HepG2 (cell line): Measurements from ENCODE around the gene FIZ1. TPM values are rescaled to one million over a fixed set of nuclear protein-coding genes. Genes with fewer than 3 reads are reported as not detected.

Source experiments
- ATM ChIP-seq: fragments of 450-650 bp; IDR thresholded peaks from 2 replicates; pipeline ENCODE4 v1.7.1; 2017; ENCODE audit warnings: mild to moderate bottlenecking, borderline replicate concordance
- DNMT3B ChIP-seq: conservative IDR thresholded peaks from 2 replicates; pipeline ENCODE4 v1.6.1; 2016; ENCODE audit warnings: missing biosample characterization, control low read depth
- GABPB1 ChIP-seq: IDR thresholded peaks from 2 replicates; pipeline ENCODE4 v1.6.1; 2016; ENCODE audit warnings: mild to moderate bottlenecking, missing genetic modification reagents, moderate library complexity, missing compliant biosample characterization
- JUN ChIP-seq: sonication (generic); formaldehyde crosslinking; IDR thresholded peaks from 2 replicates; pipeline ENCODE4 v1.4.0; 2020; ENCODE audit warnings: mild to moderate bottlenecking, missing genetic modification reagents
- KDM3A ChIP-seq: IDR thresholded peaks from 2 replicates; pipeline ENCODE4 v1.6.1; 2018; ENCODE audit warnings: low read depth, missing compliant biosample characterization
- MATR3 ChIP-seq: sonication (generic); formaldehyde crosslinking; IDR thresholded peaks from 2 replicates; pipeline ENCODE4 v1.4.0; 2020; ENCODE audit warnings: missing genetic modification reagents
- MED13 ChIP-seq: sonication (generic); formaldehyde crosslinking; IDR thresholded peaks from 2 replicates; pipeline ENCODE4 v1.5.0; 2020; ENCODE audit warnings: missing genetic modification reagents
- NR3C1 ChIP-seq: sonication (generic); formaldehyde crosslinking; IDR thresholded peaks from 2 replicates; pipeline ENCODE4 v1.4.0; 2020; ENCODE audit warnings: missing genetic modification reagents
- TMF1 ChIP-seq: sonication (generic); formaldehyde crosslinking; IDR thresholded peaks from 2 replicates; pipeline ENCODE4 v1.8.1; 2022; ENCODE audit warnings: low read depth, missing genetic modification reagents
- ZNF207 ChIP-seq: fragments of 450-650 bp; IDR thresholded peaks from 2 replicates; pipeline ENCODE4 v1.6.1; 2016; ENCODE audit warnings: antibody characterized with exemption, borderline replicate concordance
- ZNF24 ChIP-seq: fragments of 450-650 bp; IDR thresholded peaks from 2 replicates; pipeline ENCODE4 v1.6.1; 2017; ENCODE audit warnings: antibody characterized with exemption, mild to moderate bottlenecking
- ZNF383 ChIP-seq: sonication (generic); formaldehyde crosslinking; IDR thresholded peaks from 2 replicates; pipeline ENCODE4 v1.4.0; 2020; ENCODE audit warnings: missing genetic modification reagents, mild to moderate bottlenecking, borderline replicate concordance
- ZNF552 ChIP-seq: sonication (generic); formaldehyde crosslinking; IDR thresholded peaks from 2 replicates; pipeline ENCODE4 v1.9.0; 2022; ENCODE audit warnings: missing genetic modification reagents, mild to moderate bottlenecking, borderline replicate concordance
- polyA plus RNA-seq, 8 experiments: library from polyadenylated mRNA; depleted of rRNA in 3 of 8; stranded (reverse) in 7 of 8; unstranded in 1 of 8; fragments of >200 nt; fragmentation: Illumina TruSeq in 4 of 8; extraction: Trizol in 4 of 8; gene quantifications; 2 replicates each; pipeline versions ENCODE4 v1.2.1 to v1.2.3, GENCODE V29; 2011 to 2016; ENCODE audit warnings: low read depth in 4 of 8, missing spikeins in 1 of 8, mixed read lengths in 1 of 8; ENCODE audit not compliant: insufficient read depth in 1 of 8
- total RNA-seq, 5 experiments: library from RNA; depleted of rRNA; stranded (reverse); fragments of >200 nt; fragmentation: Illumina TruSeq; extraction: Trizol; gene quantifications; 2 replicates each; pipeline ENCODE4 v1.2.3, GENCODE V29; 2016; ENCODE audit warnings: low read depth in 1 of 5
- TF ChIP-seq, protein P1 (sequence below), 2 experiments: sonication (generic) in 1 of 2; formaldehyde crosslinking in 1 of 2; IDR thresholded peaks; 2 replicates each; pipeline versions ENCODE4 v1.4.0 to v1.6.1; 2018 to 2020; ENCODE audit warnings: missing genetic modification reagents in 2 of 2, borderline replicate concordance in 1 of 2, low read depth in 1 of 2, mild to moderate bottlenecking in 1 of 2, missing biosample characterization in 1 of 2
- TF ChIP-seq, protein P2 (sequence below): sonication (generic); formaldehyde crosslinking; conservative IDR thresholded peaks from 2 replicates; pipeline ENCODE4 v1.8.0; 2022; ENCODE audit warnings: low read depth, missing genetic modification reagents
- TF ChIP-seq, protein P3 (sequence below): sonication (generic); formaldehyde crosslinking; IDR thresholded peaks from 2 replicates; pipeline ENCODE4 v1.4.0; 2020; ENCODE audit warnings: mild to moderate bottlenecking, low read depth, missing genetic modification reagents
- TF ChIP-seq, protein P4 (sequence below): sonication (generic); formaldehyde crosslinking; IDR thresholded peaks from 2 replicates; pipeline ENCODE4 v1.4.0; 2020; ENCODE audit warnings: missing genetic modification reagents
- TF ChIP-seq, protein P5 (sequence below): IDR thresholded peaks from 2 replicates; pipeline ENCODE4 v1.6.1; 2016; ENCODE audit warnings: control low read depth

FIZ1 gene
- total and polyA plus RNA-seq, 2 of the 13 experiments (the other 11 are each of a cell fraction or from before 2014, with no cell fraction given), result 3.6 to 5.9 TPM

DNA sequence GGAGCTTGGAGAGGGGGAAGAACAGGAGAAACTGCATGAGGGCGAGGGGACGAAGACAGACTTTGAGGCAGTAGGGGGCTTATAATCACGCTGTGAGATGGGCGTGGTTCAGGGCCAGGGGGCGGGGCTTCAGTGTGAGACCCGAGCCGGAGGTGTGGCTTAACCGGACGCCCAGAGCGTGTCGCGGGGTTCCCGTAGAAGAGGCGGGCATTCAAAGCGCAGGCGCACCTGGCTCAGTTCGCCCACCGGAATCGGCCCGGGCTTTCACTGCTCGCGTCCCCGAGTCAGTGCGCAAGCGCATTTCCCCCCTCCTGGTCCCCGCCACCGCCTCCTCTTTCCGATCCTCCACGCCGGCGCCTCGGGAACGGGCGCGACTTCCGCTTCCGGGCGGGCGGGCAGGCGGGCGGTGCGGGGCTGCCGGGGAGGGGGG is 5.9 kb upstream of the FIZ1 start (continued):
- TF ChIP-seq, protein P1, sequence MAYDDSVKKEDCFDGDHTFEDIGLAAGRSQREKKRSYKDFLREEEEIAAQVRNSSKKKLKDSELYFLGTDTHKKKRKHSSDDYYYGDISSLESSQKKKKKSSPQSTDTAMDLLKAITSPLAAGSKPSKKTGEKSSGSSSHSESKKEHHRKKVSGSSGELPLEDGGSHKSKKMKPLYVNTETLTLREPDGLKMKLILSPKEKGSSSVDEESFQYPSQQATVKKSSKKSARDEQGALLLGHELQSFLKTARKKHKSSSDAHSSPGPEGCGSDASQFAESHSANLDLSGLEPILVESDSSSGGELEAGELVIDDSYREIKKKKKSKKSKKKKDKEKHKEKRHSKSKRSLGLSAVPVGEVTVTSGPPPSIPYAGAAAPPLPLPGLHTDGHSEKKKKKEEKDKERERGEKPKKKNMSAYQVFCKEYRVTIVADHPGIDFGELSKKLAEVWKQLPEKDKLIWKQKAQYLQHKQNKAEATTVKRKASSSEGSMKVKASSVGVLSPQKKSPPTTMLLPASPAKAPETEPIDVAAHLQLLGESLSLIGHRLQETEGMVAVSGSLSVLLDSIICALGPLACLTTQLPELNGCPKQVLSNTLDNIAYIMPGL (CRISPR knock-in tag; IDR thresholded peaks at IDR 0.05; ENCODE audit: borderline replicate concordance in 1 of 2, low read depth in 1 of 2), result peak in 1 of 2 experiments; percentile 17; a peak in 1 of 4 replicates
- no peak for TF ChIP-seq ZNF552 (CRISPR knock-in tag)
- TF ChIP-seq MED13, result no peak
- TF ChIP-seq, protein P2, sequence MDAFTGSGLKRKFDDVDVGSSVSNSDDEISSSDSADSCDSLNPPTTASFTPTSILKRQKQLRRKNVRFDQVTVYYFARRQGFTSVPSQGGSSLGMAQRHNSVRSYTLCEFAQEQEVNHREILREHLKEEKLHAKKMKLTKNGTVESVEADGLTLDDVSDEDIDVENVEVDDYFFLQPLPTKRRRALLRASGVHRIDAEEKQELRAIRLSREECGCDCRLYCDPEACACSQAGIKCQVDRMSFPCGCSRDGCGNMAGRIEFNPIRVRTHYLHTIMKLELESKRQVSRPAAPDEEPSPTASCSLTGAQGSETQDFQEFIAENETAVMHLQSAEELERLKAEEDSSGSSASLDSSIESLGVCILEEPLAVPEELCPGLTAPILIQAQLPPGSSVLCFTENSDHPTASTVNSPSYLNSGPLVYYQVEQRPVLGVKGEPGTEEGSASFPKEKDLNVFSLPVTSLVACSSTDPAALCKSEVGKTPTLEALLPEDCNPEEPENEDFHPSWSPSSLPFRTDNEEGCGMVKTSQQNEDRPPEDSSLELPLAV (CRISPR knock-in tag), result no peak
- no peak for TF ChIP-seq ZNF207
- no peak for TF ChIP-seq ZNF24
- TF ChIP-seq, protein P3, sequence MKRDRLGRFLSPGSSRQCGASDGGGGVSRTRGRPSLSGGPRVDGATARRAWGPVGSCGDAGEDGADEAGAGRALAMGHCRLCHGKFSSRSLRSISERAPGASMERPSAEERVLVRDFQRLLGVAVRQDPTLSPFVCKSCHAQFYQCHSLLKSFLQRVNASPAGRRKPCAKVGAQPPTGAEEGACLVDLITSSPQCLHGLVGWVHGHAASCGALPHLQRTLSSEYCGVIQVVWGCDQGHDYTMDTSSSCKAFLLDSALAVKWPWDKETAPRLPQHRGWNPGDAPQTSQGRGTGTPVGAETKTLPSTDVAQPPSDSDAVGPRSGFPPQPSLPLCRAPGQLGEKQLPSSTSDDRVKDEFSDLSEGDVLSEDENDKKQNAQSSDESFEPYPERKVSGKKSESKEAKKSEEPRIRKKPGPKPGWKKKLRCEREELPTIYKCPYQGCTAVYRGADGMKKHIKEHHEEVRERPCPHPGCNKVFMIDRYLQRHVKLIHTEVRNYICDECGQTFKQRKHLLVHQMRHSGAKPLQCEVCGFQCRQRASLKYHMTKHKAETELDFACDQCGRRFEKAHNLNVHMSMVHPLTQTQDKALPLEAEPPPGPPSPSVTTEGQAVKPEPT (CRISPR knock-in tag), result no peak
- no peak for TF ChIP-seq ZNF383 (CRISPR knock-in tag)
- TF ChIP-seq, protein P4, sequence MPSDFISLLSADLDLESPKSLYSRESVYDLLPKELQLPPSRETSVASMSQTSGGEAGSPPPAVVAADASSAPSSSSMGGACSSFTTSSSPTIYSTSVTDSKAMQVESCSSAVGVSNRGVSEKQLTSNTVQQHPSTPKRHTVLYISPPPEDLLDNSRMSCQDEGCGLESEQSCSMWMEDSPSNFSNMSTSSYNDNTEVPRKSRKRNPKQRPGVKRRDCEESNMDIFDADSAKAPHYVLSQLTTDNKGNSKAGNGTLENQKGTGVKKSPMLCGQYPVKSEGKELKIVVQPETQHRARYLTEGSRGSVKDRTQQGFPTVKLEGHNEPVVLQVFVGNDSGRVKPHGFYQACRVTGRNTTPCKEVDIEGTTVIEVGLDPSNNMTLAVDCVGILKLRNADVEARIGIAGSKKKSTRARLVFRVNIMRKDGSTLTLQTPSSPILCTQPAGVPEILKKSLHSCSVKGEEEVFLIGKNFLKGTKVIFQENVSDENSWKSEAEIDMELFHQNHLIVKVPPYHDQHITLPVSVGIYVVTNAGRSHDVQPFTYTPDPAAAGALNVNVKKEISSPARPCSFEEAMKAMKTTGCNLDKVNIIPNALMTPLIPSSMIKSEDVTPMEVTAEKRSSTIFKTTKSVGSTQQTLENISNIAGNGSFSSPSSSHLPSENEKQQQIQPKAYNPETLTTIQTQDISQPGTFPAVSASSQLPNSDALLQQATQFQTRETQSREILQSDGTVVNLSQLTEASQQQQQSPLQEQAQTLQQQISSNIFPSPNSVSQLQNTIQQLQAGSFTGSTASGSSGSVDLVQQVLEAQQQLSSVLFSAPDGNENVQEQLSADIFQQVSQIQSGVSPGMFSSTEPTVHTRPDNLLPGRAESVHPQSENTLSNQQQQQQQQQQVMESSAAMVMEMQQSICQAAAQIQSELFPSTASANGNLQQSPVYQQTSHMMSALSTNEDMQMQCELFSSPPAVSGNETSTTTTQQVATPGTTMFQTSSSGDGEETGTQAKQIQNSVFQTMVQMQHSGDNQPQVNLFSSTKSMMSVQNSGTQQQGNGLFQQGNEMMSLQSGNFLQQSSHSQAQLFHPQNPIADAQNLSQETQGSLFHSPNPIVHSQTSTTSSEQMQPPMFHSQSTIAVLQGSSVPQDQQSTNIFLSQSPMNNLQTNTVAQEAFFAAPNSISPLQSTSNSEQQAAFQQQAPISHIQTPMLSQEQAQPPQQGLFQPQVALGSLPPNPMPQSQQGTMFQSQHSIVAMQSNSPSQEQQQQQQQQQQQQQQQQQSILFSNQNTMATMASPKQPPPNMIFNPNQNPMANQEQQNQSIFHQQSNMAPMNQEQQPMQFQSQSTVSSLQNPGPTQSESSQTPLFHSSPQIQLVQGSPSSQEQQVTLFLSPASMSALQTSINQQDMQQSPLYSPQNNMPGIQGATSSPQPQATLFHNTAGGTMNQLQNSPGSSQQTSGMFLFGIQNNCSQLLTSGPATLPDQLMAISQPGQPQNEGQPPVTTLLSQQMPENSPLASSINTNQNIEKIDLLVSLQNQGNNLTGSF, result no peak
- no peak for TF ChIP-seq JUN (CRISPR knock-in tag)
- no peak for TF ChIP-seq KDM3A (CRISPR knock-in tag)
- peak; percentile 93 for TF ChIP-seq GABPB1
- TF ChIP-seq MATR3 (CRISPR knock-in tag), result no peak
- TF ChIP-seq, protein P5, sequence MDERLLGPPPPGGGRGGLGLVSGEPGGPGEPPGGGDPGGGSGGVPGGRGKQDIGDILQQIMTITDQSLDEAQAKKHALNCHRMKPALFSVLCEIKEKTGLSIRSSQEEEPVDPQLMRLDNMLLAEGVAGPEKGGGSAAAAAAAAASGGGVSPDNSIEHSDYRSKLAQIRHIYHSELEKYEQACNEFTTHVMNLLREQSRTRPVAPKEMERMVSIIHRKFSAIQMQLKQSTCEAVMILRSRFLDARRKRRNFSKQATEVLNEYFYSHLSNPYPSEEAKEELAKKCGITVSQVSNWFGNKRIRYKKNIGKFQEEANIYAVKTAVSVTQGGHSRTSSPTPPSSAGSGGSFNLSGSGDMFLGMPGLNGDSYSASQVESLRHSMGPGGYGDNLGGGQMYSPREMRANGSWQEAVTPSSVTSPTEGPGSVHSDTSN (CRISPR knock-in tag), result no peak
- TF ChIP-seq TMF1, result no peak
- no peak for TF ChIP-seq DNMT3B (CRISPR knock-in tag)
- no peak for TF ChIP-seq ATM
- no peak for TF ChIP-seq NR3C1
